Thyroid gland (tissue), 4 donors: ENCODE results near the gene RAB32.

Experiments
- CTCF ChIP-seq, 6 experiments: fragments of 200-600 bp in 3 of 6; fragments of 450-650 bp in 3 of 6; sonication (generic) in 3 of 6; IDR thresholded peaks; one replicate each; pipeline ENCODE4 v1.5.1; 2016 to 2019; ENCODE audit warnings: antibody characterized with exemption in 6 of 6, mild to moderate bottlenecking in 2 of 6, inconsistent platforms in 1 of 6, moderate library complexity in 1 of 6
- POLR2A ChIP-seq, 2 donors: fragments of 450-650 bp; IDR thresholded peaks; one replicate each; pipeline ENCODE4 v1.6.1; 2017; ENCODE audit warnings: antibody characterized with exemption in 2 of 2, mild to moderate bottlenecking in 2 of 2, moderate library complexity in 1 of 2

- TF ChIP-seq CTCF (IDR thresholded peaks at IDR 0.05), result no peak
- TF ChIP-seq POLR2A (IDR thresholded peaks at IDR 0.05), result no peak
These were observed 43.8 kb downstream of the RAB32 start for GRCh38 chr6:146587459-146587858.
